Bone marrow (tissue), 2 donors: ENCODE results near the gene DCDC1.

ENCODE experiments used
- DNase-seq, 2 donors: peaks; one replicate each; lab custom pipeline; 2025; lab: John Stamatoyannopoulos, UW

Gene DCDC1

DNA sequence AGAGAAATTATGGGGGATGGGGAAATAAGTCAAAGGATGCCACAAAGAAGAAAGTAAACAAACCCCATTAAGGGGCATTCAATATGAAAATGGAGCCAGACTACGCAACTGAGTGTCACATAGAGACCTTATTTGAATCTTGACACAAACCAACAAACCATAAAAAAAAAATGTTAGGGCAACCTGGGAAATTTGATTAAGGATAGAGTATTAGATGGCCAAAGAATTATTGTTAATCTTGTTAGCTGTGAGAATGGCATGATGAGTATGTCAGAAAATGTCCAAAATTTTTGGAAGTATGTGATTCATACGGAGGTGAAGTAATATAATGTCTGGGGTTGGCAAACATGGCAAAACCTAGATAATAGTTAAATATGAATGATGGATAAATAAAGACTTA lies 461.3 kb downstream of the DCDC1 start:
- DNase-seq = no peak

DNA sequence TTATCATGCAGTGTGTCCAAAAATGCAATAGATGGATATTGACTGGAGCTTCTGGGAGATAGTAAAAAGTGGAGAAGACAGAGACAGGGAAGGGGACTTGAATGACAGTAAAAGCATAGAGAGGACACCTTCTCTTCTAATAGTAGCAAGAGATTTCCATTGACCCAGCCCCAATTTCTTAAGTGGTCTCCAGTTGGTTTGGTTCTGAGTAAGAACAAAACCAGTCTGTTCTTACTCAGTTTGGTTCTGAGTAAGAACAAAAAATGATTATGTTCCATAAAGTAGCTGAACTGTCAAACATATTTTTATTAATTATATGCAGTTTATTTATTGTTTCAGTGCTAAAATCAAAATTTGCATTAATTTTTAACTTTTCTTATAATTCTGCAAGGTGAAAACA lies 466.6 kb downstream of the DCDC1 start:
- no peak for DNase-seq

GRCh38 chr11:30895046-30895445 lies 474.5 kb downstream of the DCDC1 start:
- DNase-seq = no peak

DNA sequence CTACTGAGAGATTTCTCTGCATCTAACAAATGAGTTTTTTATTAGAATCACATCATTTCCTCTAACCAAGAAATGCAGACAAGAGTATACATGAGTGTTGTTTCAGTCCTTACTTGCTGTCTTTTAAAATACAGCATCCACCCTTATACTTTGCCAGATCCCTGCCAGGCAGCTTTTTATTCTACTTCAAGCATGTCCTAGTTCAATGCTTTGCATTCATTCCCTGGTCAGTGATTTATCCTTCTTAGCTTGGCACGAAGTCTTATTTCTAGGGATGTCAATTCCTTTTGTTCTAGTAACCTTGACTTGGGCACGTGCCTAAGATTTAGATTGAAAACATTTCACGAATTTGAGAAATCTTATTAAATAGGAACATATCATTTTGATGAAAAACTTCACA lies 476.2 kb downstream of the DCDC1 start:
- DNase-seq = no peak

- no peak for DNase-seq
Measured at GRCh38 chr11:30889143-30889794, 480.3 kb downstream of the DCDC1 start.

- DNase-seq = no peak
Measured at GRCh38 chr11:30879322-30880005, 490.1 kb downstream of the DCDC1 start.

DNA sequence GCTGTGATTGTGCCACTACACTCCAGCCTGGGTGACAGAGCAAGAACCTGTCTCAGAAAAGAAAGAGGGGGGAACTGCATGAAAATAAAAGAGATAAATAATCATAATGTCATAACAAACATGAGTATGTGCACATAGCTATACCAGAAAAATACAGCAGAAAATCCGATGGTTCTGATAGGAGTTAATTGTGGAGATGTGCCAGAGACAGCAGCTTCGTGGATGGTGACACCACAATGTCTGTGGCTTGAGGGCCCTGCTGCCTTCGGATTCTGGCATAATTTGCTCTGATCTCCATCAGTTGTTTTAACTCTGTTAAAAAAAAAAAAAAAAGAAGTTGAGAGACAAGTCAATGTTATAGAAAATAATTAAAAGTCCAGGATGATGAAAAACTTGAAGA lies 491.1 kb downstream of the DCDC1 start:
- DNase-seq = no peak

DNA sequence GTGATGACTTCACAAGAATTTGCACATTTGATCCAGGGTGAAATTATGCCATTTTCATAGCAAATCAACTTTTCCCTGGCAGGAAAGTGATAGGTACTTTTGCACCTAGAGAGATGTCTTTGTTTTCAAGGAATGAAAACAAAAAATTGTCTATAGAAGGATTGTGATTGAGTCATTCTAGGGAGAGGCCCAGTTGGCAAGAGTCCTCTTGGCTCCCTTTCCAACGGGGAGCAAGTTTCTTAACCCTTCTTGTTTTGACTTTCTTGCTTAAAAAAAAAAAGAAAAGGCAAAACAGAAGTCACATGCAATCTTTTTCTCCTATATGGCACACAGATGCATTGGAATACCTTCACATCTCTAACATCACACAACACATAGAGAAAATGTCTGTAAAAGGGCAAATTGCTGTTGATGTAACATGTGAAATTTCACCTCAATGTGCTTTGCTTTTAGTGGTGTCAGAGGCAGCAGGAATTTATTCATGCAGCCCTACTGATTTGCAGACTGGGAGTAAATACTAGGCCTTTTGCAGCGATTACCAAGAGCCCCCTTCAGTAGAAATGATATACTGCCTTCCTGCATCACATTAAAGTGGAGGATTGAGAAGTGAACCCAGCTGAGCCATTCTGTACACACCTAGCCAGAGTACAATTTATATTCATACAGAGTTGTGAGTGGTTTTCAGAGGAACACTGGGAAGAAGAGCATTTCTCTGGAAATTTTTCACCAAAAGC lies 492.7 kb downstream of the DCDC1 start:
- DNase-seq = no peak

DNA sequence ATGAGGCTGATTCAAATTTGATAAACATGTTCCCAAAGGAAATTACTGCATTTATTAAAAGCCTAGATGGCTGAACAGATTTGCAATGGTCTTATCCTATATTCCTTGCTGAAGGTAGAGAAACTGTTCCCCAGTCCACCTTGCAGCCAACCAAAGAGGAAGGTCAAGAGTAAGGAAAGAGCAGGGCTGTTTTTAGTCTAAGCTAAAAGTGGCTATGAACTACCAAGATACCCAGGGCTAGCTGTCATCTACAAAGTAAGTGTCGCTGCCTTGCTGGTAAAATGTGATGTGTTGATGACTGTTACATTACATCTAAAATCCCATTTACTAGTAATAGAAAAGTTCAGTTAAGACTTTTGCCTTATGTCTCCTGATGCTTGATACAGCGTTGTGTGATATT lies 493.3 kb downstream of the DCDC1 start:
- DNase-seq = no peak

DNA sequence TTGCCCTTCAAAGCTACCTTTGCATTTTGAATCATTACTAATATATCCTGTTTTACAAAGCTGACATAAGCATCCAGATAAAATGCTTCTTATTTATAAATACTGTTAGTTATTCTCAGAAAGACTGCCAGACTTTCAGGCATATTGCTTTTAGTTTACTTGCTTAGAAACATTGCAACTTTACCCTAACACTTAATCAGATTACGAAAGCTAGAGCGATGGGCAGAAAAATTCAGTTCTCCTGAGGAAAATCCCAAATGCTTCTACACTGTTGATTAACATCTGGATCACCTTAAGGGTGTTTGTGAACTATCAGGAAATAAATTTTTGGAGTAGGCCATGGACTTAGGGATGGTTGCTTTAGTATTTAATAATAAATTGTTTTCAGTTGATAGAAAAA lies 493.7 kb downstream of the DCDC1 start:
- DNase-seq = no peak

- no peak for DNase-seq
Measured at GRCh38 chr11:30873924-30874610, 495.5 kb downstream of the DCDC1 start.

DNA sequence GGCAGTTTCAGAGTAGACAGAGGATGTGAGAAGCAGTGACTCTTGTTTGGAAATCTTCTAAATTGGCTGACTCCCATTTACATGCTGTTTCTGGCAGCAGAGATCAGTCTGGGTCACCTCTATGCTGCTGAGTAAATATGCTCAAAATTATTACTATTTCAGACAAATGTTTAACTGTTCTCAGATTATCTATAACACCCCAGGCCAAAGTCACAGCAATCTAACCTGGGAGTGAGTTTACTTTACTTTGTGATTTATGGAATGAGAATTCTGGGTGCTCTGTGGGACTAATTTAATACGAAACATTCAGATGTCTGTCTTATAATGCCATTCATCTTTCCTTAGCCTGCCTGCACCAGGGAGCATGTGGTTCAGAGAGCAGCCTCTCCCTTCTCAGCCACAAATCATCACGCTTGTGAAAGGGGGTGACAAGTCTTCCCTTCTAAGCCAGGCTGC lies 500.9 kb downstream of the DCDC1 start:
- no peak for DNase-seq

- no peak for DNase-seq
Measured at GRCh38 chr11:30863209-30863608, 506.3 kb downstream of the DCDC1 start.

DNA sequence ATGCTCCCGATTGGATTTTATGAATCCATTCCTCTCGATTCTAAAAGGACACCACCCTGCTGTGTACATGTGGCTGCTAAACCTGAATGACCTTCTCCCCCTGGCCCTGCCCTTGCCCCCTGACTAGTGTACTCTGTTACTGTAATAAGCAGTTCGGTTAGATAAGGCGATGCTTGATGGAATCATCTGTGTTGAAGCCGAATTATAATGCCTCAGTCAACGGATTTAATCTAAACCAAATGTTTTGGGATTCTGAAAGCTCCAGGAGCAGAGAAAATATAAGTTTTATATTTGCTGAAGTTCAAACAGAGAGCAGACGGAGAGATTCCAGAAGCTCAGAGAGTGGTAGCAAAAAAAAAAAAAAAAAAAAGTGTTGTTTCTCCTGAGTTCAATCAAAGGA lies 508.0 kb downstream of the DCDC1 start:
- no peak for DNase-seq

DNA sequence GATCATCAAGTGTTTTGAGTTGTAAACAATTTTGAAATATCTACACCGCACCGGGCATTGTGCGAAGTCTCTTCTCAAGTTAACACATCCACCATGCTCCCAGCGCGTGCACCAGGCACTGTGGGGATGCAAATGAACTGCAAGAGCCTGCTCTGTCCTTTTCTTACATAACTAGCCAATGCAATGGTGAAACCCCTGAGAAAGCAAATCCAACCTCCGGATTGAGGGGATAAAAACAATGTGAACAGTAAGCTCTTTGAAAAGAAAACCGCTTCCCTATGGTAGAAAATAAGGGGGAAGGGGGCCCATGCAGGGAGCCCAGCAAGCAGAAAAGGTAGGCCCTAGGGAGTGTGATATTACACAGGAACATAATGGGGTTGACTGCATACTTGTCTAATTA lies 508.5 kb downstream of the DCDC1 start:
- no peak for DNase-seq

GRCh38 chr11:30860146-30860545 lies 509.4 kb downstream of the DCDC1 start:
- DNase-seq = no peak

DNA sequence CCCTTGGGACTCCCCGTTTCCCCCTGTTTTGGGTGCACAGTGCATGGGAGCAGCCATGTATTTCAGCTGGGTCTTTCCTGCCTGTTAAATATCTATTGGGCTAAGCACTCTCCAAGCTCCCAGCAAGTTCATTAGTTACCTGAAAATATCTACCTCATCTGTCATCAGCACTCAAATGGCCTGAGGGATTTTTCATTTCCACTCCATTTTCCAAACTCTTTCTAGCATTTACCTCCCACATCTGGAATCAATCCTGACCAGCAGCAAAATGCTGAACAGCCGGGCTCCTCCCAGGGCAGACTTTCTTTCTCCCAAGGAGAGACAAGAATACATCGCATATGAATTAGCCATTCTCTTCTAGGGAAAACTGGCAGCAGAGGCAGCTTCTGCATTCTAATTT lies 509.9 kb downstream of the DCDC1 start:
- DNase-seq = no peak

DNA sequence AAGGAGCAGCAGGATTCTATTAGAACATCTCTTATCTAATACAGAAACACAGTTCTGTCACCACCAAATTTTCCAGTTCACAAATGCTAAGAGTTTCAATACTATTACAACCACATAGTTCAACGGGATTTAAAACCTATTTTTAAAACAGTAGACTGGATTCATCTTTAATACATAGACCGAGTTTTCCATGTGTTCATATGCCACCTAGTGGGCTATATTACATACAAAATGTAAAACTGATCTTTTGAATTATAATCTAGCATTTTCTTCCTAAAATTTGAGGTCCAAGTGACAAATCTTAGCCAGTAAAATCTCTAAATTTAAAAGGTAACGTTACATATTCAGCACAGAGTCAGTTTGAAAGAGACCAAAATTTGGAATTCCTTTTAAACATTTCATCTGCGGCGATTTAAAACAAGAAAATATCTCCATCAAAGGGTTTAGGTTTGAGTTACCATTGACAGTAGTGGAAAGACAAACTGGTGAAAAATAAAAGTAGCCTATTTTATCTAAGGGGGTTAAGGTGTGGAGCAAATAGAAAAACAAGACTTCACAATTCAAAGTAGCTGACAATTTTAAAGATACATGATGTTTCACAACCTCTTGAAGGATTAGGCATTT lies 514.0 kb downstream of the DCDC1 start:
- no peak for DNase-seq

GRCh38 chr11:30853439-30853838 lies 516.1 kb downstream of the DCDC1 start:
- DNase-seq = no peak

DNA sequence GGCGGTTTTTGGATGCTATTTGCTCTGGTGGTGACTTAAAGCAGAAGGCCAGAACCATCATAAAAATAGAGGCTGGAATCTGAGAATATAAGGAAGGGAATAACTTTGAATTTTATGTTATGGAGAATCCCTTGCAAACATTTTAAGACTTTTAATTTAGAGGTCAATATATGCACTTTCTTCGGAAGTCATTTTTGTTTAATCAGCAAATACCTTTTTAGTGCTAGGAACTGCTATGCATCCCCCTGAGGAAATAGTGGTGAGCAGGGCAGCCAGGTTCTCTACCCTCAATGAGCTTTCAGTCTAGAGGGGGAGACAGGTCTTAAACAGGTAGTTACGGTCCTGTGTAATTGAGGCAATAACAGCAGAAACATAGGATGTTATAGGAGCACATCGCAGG lies 516.9 kb downstream of the DCDC1 start:
- DNase-seq = no peak

DNA sequence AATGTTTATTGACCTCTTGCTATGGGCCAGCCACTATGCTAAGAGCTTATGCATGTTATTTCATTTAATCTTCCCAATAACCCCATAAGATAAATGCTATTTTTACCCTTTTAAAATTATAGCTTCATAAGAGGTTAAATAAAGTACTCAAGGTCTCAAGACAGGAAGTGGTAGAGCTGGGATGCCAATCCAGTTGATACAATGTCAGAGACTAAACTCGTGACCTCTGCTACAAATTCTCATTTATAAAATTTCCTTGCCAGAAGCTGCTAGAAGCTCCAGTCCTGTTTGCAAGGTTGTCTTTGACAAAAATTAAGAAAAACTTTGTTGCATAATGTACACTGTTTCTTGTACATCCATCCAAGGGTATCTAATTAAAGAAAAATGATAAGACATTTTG lies 517.4 kb downstream of the DCDC1 start:
- no peak for DNase-seq

DNA sequence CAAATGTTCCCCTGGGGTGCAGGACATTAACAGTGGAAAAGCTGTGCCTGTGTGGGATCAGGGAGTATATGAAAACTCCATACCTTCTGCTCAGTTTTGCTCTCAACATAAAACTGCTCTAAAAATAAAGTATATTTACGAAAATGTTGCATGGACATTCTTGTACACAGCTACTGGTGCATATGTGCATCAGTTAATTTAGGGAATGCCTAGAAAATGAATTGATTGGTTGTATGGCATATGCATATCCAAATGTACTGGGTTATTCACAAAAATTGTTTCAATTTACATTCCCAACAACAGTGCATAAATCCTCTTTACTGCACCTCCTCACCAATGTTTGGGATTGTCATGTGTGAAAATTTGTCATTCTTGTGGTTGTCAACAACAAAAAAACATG lies 532.3 kb downstream of the DCDC1 start:
- no peak for DNase-seq
